HepG2 (cell line): ENCODE results near the gene NPHP4. TPM values are rescaled to one million over a fixed set of nuclear protein-coding genes. Genes with fewer than 3 reads are reported as not detected.

Experiments
- ATAC-seq: fragments of 200-7000 bp; cut with Tn5 transposase; 3 replicates; pipeline ENCODE4 v1.9.1; 2020; ENCODE audit warnings: mild to moderate bottlenecking, moderate library complexity
- BruUV-seq: library from RNA; stranded (reverse); fragments of 400-500 nt; replicated peaks from 2 replicates; lab custom pipeline; 2021; lab: Mats Ljungman, UMichigan
- CTCF ChIA-PET: fragments of 300-600 bp; formaldehyde crosslinking; extraction: SDS; loops from one replicate; lab custom pipeline; 2021; ENCODE audit warnings: low total read pairs, inconsistent platforms, low intra/inter-chr PET ratio; lab: Yijun Ruan, JAX
- POLR2A ChIA-PET: fragments of 350-600 bp; sonication (Branson Sonifier 250); formaldehyde crosslinking; loops from one replicate; lab custom pipeline; 2020; ENCODE audit warnings: antibody characterized with exemption, inconsistent platforms; lab: Yijun Ruan, JAX
- DNase-seq: peaks from one replicate; pipeline ENCODE4 v3.0.0-alpha.2; 2015; ENCODE audit warnings: low spot score
- FAIRE-seq: peaks from 3 replicates; lab custom pipeline; 2011; peaks lifted over from hg19 to GRCh38; lab: Jason Lieb, UNC
- H2AFZ ChIP-seq: one replicate; pipeline ENCODE4 v1.6.1; 2011; ENCODE audit warnings: low read length, inconsistent platforms
- H3K27ac ChIP-seq: fragments of 300-600 bp; 3 replicates; pipeline ENCODE4 v1.8.0; 2011; ENCODE audit warnings: mixed run types, mild to moderate bottlenecking, mixed read lengths, low read length, inconsistent platforms; ENCODE audit not compliant: insufficient read depth; ENCODE audit errors: extremely low read length
- H3K27me3 ChIP-seq, 2 experiments: fragments of 200-600 bp in 1 of 2; 2 replicates in 1 of 2; 3 replicates in 1 of 2; pipeline versions ENCODE4 v1.6.0 to v1.8.0; 2011; ENCODE audit warnings: low read length in 2 of 2, mild to moderate bottlenecking in 2 of 2, moderate library complexity in 2 of 2, inconsistent platforms in 1 of 2; ENCODE audit not compliant: insufficient read depth in 2 of 2, control insufficient read depth in 1 of 2
- H3K36me3 ChIP-seq, 2 experiments: fragments of 200-600 bp in 1 of 2; replicated peaks in 1 of 2; 2 replicates in 1 of 2; 3 replicates in 1 of 2; pipeline versions ENCODE4 v1.5.1 to v1.8.0; 2011; ENCODE audit warnings: low read length in 2 of 2, inconsistent platforms in 1 of 2; ENCODE audit not compliant: insufficient read depth in 2 of 2, control insufficient read depth in 1 of 2
- H3K4me1 ChIP-seq: 2 replicates; pipeline ENCODE4 v1.5.1; 2012; ENCODE audit warnings: low read length, inconsistent platforms; ENCODE audit not compliant: insufficient read depth
- H3K4me2 ChIP-seq: 2 replicates; pipeline ENCODE4 v1.6.0; 2011; ENCODE audit warnings: low read depth, low read length, inconsistent platforms
- H3K4me3 ChIP-seq, 3 experiments: fragments of 200-600 bp in 1 of 3; sonication (generic), shearing (Covaris generic) in 1 of 3; replicated peaks in 1 of 3; 2 replicates each; pipeline ENCODE4 v1.5.1; 2011 to 2016; ENCODE audit warnings: low read length in 3 of 3, inconsistent platforms in 2 of 3, low read depth in 2 of 3, mild to moderate bottlenecking in 2 of 3, control low read depth in 1 of 3, mixed read lengths in 1 of 3; ENCODE audit not compliant: insufficient read depth in 1 of 3
- H3K79me2 ChIP-seq: one replicate; pipeline ENCODE4 v1.6.1; 2011; ENCODE audit warnings: low read length, inconsistent platforms; ENCODE audit not compliant: insufficient read depth
- H3K9ac ChIP-seq: 2 replicates; pipeline ENCODE4 v1.6.0; 2011; ENCODE audit warnings: mild to moderate bottlenecking, low read depth, low read length, inconsistent platforms; ENCODE audit not compliant: insufficient read depth
- H3K9me3 ChIP-seq: 2 replicates; pipeline ENCODE4 v1.5.1; 2012; ENCODE audit warnings: mild to moderate bottlenecking, low read length
- H4K20me1 ChIP-seq: 2 replicates; pipeline ENCODE4 v1.6.0; 2011; ENCODE audit warnings: inconsistent platforms, mild to moderate bottlenecking, low read length, moderate library complexity; ENCODE audit not compliant: insufficient read depth
- AKAP8 ChIP-seq: sonication (generic); formaldehyde crosslinking; IDR thresholded peaks from 2 replicates; pipeline ENCODE4 v1.5.1; 2020; ENCODE audit warnings: mild to moderate bottlenecking, missing genetic modification reagents
- GMEB1 ChIP-seq: sonication (generic); formaldehyde crosslinking; IDR thresholded peaks from 2 replicates; pipeline ENCODE4 v1.5.1; 2020; ENCODE audit warnings: missing genetic modification reagents, mild to moderate bottlenecking, borderline replicate concordance
- KLF11 ChIP-seq: IDR thresholded peaks from 2 replicates; pipeline ENCODE4 v1.6.1; 2016; ENCODE audit warnings: missing compliant biosample characterization
- MED13 ChIP-seq: sonication (generic); formaldehyde crosslinking; IDR thresholded peaks from 2 replicates; pipeline ENCODE4 v1.5.0; 2020; ENCODE audit warnings: missing genetic modification reagents
- MTA1 ChIP-seq: sonication (generic); formaldehyde crosslinking; IDR thresholded peaks from 2 replicates; pipeline ENCODE4 v1.4.0; 2020; ENCODE audit warnings: missing genetic modification reagents, mild to moderate bottlenecking, borderline replicate concordance
- NR3C1 ChIP-seq: sonication (generic); formaldehyde crosslinking; IDR thresholded peaks from 2 replicates; pipeline ENCODE4 v1.4.0; 2020; ENCODE audit warnings: missing genetic modification reagents
- RARG ChIP-seq: sonication (generic); formaldehyde crosslinking; IDR thresholded peaks from 2 replicates; pipeline ENCODE4 v1.4.0; 2020; ENCODE audit warnings: low read depth, mild to moderate bottlenecking, missing genetic modification reagents
- RFX1 ChIP-seq: fragments of 450-650 bp; IDR thresholded peaks from 2 replicates; pipeline ENCODE4 v1.6.1; 2017
- SMAD9 ChIP-seq: sonication (generic); formaldehyde crosslinking; IDR thresholded peaks from 2 replicates; pipeline ENCODE4 v1.5.1; 2020; ENCODE audit warnings: mild to moderate bottlenecking, missing genetic modification reagents
- TCF7L2 ChIP-seq: IDR thresholded peaks from 2 replicates; pipeline ENCODE4 v1.6.1; 2011; ENCODE audit warnings: mild to moderate bottlenecking, low read depth, low read length, moderate library complexity
- THAP9 ChIP-seq: sonication (generic); formaldehyde crosslinking; IDR thresholded peaks from 2 replicates; pipeline ENCODE4; 2020; ENCODE audit warnings: missing genetic modification reagents, mild to moderate bottlenecking, borderline replicate concordance
- ZKSCAN5 ChIP-seq: sonication (generic); formaldehyde crosslinking; IDR thresholded peaks from 2 replicates; pipeline ENCODE4 v1.5.1; 2020; ENCODE audit warnings: mild to moderate bottlenecking, missing genetic modification reagents
- ZMYM3 ChIP-seq: sonication (generic); formaldehyde crosslinking; IDR thresholded peaks from 2 replicates; pipeline ENCODE4 v1.5.1; 2020; ENCODE audit warnings: mild to moderate bottlenecking, missing genetic modification reagents
- ZNF256 ChIP-seq: sonication (generic); formaldehyde crosslinking; conservative IDR thresholded peaks from 2 replicates; pipeline ENCODE4 v1.4.0; 2020; ENCODE audit warnings: missing genetic modification reagents
- ZNF468 ChIP-seq: sonication (generic); formaldehyde crosslinking; IDR thresholded peaks from 2 replicates; pipeline ENCODE4 v1.8.0; 2022; ENCODE audit warnings: mild to moderate bottlenecking, moderate library complexity, missing genetic modification reagents
- ZNF577 ChIP-seq: sonication (generic); formaldehyde crosslinking; IDR thresholded peaks from 2 replicates; pipeline ENCODE4 v1.4.0; 2020; ENCODE audit warnings: mild to moderate bottlenecking, low read depth, missing genetic modification reagents, borderline replicate concordance
- ZNF639 ChIP-seq: conservative IDR thresholded peaks from 2 replicates; pipeline ENCODE4 v1.6.1; 2018; ENCODE audit warnings: missing genetic modification reagents
- ZNF75D ChIP-seq: sonication (generic); formaldehyde crosslinking; IDR thresholded peaks from 2 replicates; pipeline ENCODE4 v1.8.1; 2023; ENCODE audit warnings: missing genetic modification reagents, mild to moderate bottlenecking, borderline replicate concordance
- ZNF781 ChIP-seq: sonication (generic); formaldehyde crosslinking; IDR thresholded peaks from 2 replicates; pipeline ENCODE4 v1.5.1; 2020; ENCODE audit warnings: borderline replicate concordance, mild to moderate bottlenecking, missing genetic modification reagents; ENCODE audit errors: not compliant biosample characterization
- WGBS: methylation state at CpG from one replicate; pipeline ENCODE4 v1.1.6; 2017; ENCODE audit warnings: low lambda C conversion rate; 5-methylcytosine and 5-hydroxymethylcytosine counted together
- in situ Hi-C: cut with HindIII; loops from 2 replicates; pipeline ENCODE4 v1.10.0; 2017; ENCODE audit warnings: low pct_unique_long_range_greater_than_20kb; ENCODE audit not compliant: extremely low pct_ligation_motif_present
- intact Hi-C: fragments of 100-400 bp; cut with micrococcal nuclease; formaldehyde crosslinking; loops from one replicate; pipeline ENCODE4 v1.10.0; 2022; ENCODE audit not compliant: unreplicated experiment
- polyA plus RNA-seq, 8 experiments: library from polyadenylated mRNA; depleted of rRNA in 3 of 8; stranded (reverse) in 7 of 8; unstranded in 1 of 8; fragments of >200 nt; fragmentation: Illumina TruSeq in 4 of 8; extraction: Trizol in 4 of 8; gene quantifications; 2 replicates each; pipeline versions ENCODE4 v1.2.1 to v1.2.3, GENCODE V29; 2011 to 2016; ENCODE audit warnings: low read depth in 4 of 8, missing spikeins in 1 of 8, mixed read lengths in 1 of 8; ENCODE audit not compliant: insufficient read depth in 1 of 8
- total RNA-seq, 5 experiments: library from RNA; depleted of rRNA; stranded (reverse); fragments of >200 nt; fragmentation: Illumina TruSeq; extraction: Trizol; gene quantifications; 2 replicates each; pipeline ENCODE4 v1.2.3, GENCODE V29; 2016; ENCODE audit warnings: low read depth in 1 of 5

Gene NPHP4
- total and polyA plus RNA-seq, 2 of the 13 experiments (the other 11 are each of a cell fraction or from before 2014, with no cell fraction given) = 4.4 to 6.8 TPM

GRCh38 chr1:6026095-6026809 lies 34.0 kb upstream of the NPHP4 start:
- Histone ChIP-seq H3K9ac (peak overlapping the region; percentile 48; the same call in 1 of the 2 replicates), H3K4me3 (peak overlapping the region; percentile 48 to 73 (median 48); a peak in 5 of 6 replicates), H3K4me1 (peaks cover 38% of the 10 kb centered on the region), H2AFZ (no peak overlapping the region), H3K27ac (no peak overlapping the region), H3K9me3 (no peaks in the 10 kb centered on the region), H4K20me1 (no peaks in the 10 kb centered on the region), H3K4me2 (peak overlapping the region; percentile 85), H3K79me2 (no peaks in the 10 kb centered on the region), H3K36me3 (no peaks in the 10 kb centered on the region), H3K27me3 (peaks cover 0 to 1% of the 10 kb centered on the region in 2 experiments; a peak in 1 of 5 replicates)
- intact Hi-C loops = loop anchor here (2.0 kb wide), 1 partner anchor 23 kb away; no protein-coding TSS in a partner anchor
- in situ Hi-C loops = no loop called here
- CTCF ChIA-PET = no interaction called here
- BruUV-seq = TSS peak; percentile 48
- POLR2A ChIA-PET = interaction anchor here (0.7 to 2.3 kb wide), 8 partner anchors 8 to 70 kb away, joined by 3 to 9 read pairs (median 4); partner anchors contain the start of genes KCNAB2 and NPHP4
- ATAC-seq (peak; percentile 92), DNase-seq (peak; percentile 70), FAIRE-seq (no peak)
- WGBS = 20% methylated on average over 1 of the region's 34 CpGs
- TF ChIP-seq ZNF639 (CRISPR knock-in tag) (no peak; the same call in 1 of the 2 replicates), MTA1 (peak; percentile 64; the same call in 1 of the 2 replicates), SMAD9 (no peak), RFX1 (no peak), THAP9 (no peak), ZNF577 (CRISPR knock-in tag) (no peak), ZNF75D (no peak), KLF11 (CRISPR knock-in tag) (0 out of 2 replicates have a peak, but pooled peaks have one; percentile 53), RARG (CRISPR knock-in tag) (no peak), ZNF256 (CRISPR knock-in tag) (peak; percentile 72; the same call in 1 of the 2 replicates), ZKSCAN5 (CRISPR knock-in tag) (no peak), NR3C1 (CRISPR knock-in tag) (no peak), GMEB1 (CRISPR knock-in tag) (no peak), ZNF781 (CRISPR knock-in tag) (peak; percentile 42), ZNF468 (CRISPR knock-in tag) (no peak), AKAP8 (CRISPR knock-in tag) (no peak), ZMYM3 (CRISPR knock-in tag) (no peak), MED13 (CRISPR knock-in tag) (peak; percentile 77; the same call in 1 of the 2 replicates), TCF7L2 (no peak)
